Measurements from ENCODE around the gene OR5M3.

OR5M3 gene

DNA sequence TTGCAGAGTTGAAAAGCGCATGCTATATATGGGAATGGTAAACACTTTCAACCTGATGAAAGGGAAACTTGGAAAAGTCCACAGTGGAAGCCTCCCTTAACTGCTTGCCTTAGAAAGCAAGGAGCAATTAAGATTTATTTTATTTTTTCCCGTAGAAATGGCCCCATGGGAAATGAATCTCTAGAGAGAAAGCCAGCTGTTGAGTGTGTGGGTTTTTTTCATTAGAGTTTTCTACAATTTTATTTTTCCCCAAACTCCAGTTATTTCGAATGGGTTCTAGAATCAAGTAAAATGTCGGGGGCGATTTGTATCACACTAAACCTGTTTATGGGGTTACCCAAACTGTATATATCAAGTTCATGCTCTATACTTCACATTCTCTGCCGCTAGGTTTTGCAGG lies at the start of gene OR5M3:
TSS of gene OR5M3 (minus strand) at position 101 of the 400 bp plus-strand sequence. CDS start 2,855 bp downstream, outside the sequence.
- ChIA-PET POLR2A (ENCODE audit: low non-redundant PET) (no interaction called here), CTCF (no interaction called here)
- no peak within 1 kb of the TSS for H3K27ac ChIP-seq
- TF ChIP-seq, protein P1, sequence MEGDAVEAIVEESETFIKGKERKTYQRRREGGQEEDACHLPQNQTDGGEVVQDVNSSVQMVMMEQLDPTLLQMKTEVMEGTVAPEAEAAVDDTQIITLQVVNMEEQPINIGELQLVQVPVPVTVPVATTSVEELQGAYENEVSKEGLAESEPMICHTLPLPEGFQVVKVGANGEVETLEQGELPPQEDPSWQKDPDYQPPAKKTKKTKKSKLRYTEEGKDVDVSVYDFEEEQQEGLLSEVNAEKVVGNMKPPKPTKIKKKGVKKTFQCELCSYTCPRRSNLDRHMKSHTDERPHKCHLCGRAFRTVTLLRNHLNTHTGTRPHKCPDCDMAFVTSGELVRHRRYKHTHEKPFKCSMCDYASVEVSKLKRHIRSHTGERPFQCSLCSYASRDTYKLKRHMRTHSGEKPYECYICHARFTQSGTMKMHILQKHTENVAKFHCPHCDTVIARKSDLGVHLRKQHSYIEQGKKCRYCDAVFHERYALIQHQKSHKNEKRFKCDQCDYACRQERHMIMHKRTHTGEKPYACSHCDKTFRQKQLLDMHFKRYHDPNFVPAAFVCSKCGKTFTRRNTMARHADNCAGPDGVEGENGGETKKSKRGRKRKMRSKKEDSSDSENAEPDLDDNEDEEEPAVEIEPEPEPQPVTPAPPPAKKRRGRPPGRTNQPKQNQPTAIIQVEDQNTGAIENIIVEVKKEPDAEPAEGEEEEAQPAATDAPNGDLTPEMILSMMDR (conservative IDR thresholded peaks at IDR 0.05; ENCODE audit: low read depth), result no peak
- DNase-seq (ENCODE audit: low spot score), result no peak

DNA sequence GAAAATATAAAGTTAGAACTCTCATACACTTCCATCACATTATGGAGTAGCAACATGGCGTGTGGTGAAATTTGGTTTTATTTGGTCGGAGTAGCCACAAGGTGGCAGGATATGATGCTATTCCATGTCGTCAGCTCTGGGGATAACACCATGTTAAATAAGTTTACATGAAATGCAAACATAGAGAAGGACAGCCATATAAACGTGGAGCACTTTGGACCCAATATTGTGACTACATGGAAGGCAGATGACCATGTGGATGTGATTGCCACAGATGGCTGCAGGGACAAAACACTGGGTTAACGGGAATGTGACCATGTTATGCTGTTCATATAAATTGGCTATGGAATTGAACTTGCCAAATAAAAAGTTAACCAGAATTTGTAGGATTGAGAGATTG lies 48.9 kb upstream of the OR5M3 start:
- ChIA-PET POLR2A (ENCODE audit: low non-redundant PET) (no interaction called here), CTCF (no interaction called here)
- no peak for DNase-seq (ENCODE audit: low spot score)
- TF ChIP-seq, protein P1 (conservative IDR thresholded peaks at IDR 0.05; ENCODE audit: low read depth), result no peak
- H3K27ac ChIP-seq, result no peak overlapping the region

DNA sequence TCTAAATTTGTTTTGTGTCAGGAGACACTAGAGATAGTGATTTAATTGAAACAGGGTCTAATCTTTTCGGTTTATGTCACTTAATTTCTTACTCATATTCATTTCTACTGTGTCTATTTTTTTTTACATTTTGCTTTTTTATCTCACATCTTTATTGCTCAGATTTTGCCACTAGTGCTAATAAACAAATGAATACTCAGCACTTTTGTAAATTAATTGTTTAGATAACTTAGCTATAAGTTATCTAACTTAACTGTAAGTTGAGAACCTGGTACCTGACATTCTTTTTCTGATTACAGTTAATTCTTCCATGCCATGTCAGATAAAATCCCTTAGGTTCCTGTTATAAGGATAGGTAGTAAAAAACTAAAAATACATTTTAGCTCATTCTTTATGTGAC lies 40.1 kb upstream of the OR5M3 start:
- CTCF ChIA-PET, result interaction anchor here (0.6 to 0.7 kb wide), 2 partner anchors 29 to 736 kb away, joined by 4 to 5 read pairs; no protein-coding TSS in a partner anchor
- no peak overlapping the region for H3K27ac ChIP-seq
- TF ChIP-seq, protein P1 (conservative IDR thresholded peaks at IDR 0.05; ENCODE audit: low read depth), result no peak
- POLR2A ChIA-PET (ENCODE audit: low non-redundant PET), result no interaction called here
- no peak for DNase-seq (ENCODE audit: low spot score)

DNA sequence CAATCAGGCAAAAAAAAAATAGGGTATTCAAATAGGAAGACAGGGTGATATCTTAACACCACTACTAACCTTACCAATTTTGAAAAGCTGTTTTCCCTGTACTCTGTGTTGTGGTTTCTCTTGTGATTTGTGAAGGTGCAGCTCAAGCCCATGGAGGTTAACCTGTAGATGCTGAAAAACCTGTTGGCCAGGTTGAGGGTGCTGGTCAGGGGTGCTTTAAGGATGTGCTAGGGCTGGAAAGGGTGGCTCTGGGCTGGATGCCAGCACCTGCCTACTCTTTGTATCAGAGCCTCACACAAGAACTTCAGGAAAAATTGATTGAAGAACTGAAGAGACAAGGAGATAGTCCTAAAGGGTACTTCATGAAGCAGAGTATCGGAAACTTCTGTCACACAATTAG lies 36.3 kb upstream of the OR5M3 start:
- TF ChIP-seq, protein P1 (conservative IDR thresholded peaks at IDR 0.05; ENCODE audit: low read depth), result no peak
- DNase-seq (ENCODE audit: low spot score), result no peak
- no peak overlapping the region for H3K27ac ChIP-seq
- CTCF ChIA-PET, result no interaction called here
- POLR2A ChIA-PET (ENCODE audit: low non-redundant PET), result no interaction called here

DNA sequence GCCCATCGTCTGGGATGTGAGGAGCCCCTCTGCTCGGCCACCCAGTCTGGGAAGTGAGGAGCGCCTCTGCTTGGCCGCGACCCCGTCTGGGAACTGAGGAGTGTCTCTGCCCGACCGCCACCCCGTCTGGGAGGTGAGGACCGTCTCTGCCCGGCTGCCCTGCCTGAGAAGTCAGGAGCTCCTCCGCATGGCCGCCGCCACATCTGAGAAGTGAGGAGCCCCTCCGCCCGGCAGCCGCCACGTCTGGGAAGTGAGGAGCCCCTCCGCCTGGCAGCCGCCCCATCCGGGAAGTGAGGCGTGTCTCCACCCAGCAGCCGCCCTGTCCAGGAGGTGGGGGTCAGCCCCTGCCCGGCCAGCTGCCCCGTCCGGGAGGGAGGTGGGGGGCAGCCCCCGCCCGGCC lies 23.9 kb upstream of the OR5M3 start:
- no peak overlapping the region for H3K27ac ChIP-seq
- DNase-seq (ENCODE audit: low spot score), result no peak
- TF ChIP-seq, protein P1 (conservative IDR thresholded peaks at IDR 0.05; ENCODE audit: low read depth), result no peak
- POLR2A ChIA-PET (ENCODE audit: low non-redundant PET), result no interaction called here
- CTCF ChIA-PET, result no interaction called here

DNA sequence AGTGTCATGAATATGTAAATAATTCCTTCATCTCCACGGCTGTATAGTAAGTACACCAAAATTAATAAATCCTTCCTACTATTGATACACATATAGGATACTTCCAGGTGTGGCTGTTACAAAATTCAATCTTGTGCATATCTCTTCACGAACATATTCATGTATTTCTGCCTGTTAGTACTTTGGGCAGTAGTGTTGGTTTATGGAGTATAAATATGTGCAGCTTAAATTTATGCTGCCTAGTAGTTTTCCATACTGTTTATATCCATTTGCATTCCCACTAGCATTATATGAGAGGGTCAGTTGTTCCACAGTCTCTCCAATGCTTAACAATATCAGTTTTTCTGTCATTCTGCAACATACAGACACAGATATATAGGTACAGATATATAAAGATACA lies 22.0 kb upstream of the OR5M3 start:
- ChIA-PET POLR2A (ENCODE audit: low non-redundant PET) (no interaction called here), CTCF (no interaction called here)
- no peak for DNase-seq (ENCODE audit: low spot score)
- TF ChIP-seq, protein P1 (conservative IDR thresholded peaks at IDR 0.05; ENCODE audit: low read depth), result no peak
- H3K27ac ChIP-seq, result no peak overlapping the region

DNA sequence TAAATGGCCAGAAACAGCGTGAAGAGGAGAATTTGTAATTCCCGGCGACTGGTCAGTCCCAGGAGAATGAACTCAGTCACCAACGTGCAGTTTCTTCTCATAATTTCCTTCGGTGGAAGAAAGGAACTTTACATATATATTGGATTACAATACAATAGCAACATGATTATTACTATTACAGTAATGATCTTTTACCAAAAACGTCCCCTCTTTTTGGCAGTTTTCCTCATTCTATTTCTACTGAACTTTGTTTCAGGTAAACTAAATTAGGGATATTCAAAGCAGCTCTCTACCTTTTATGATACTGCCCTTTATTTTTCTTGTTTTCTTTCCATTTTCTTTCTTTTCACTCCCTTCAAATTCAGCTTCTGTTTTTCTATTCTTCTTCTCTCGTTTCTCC lies 18.1 kb upstream of the OR5M3 start, which contains the start of gene OR5M8:
TSS of gene OR5M8 (minus strand) at position 101 of the 400 bp plus-strand sequence. CDS start at position 101, 0 bp downstream.
- H3K27ac ChIP-seq, result no peak within 1 kb of the TSS
- ChIA-PET POLR2A (ENCODE audit: low non-redundant PET) (no interaction called here), CTCF (no interaction called here)
- no peak for DNase-seq (ENCODE audit: low spot score)
- TF ChIP-seq, protein P1 (conservative IDR thresholded peaks at IDR 0.05; ENCODE audit: low read depth), result no peak

Data from RWPE1 (cell line).